Tibial artery (tissue), 4 donors: ENCODE data around the gene OXGR1.

ENCODE experiments used
- DNase-seq, 2 donors: peaks; one replicate each; pipeline ENCODE4 v3.0.0-alpha.2; 2019
- H3K27ac ChIP-seq, 2 donors: fragments of 200-600 bp; sonication (generic) in 1 of 2; 1 replicate in 1 of 2; 2 replicates in 1 of 2; pipeline ENCODE4 v1.5.1; 2018 to 2019; ENCODE audit warnings: mild to moderate bottlenecking in 1 of 2
- H3K27me3 ChIP-seq, 2 donors: fragments of 200-600 bp; sonication (generic) in 1 of 2; one replicate each; pipeline versions ENCODE4 v1.5.1 to v1.6.0; 2016 to 2019
- H3K36me3 ChIP-seq, 3 donors: fragments of 200-600 bp; sonication (generic) in 2 of 3; one replicate each; pipeline ENCODE4 v1.5.1; 2016 to 2019; ENCODE audit warnings: mild to moderate bottlenecking in 2 of 3
- H3K4me1 ChIP-seq, 4 donors: fragments of 200-600 bp; sonication (generic) in 2 of 4; 1 replicate in 3 of 4; 2 replicates in 1 of 4; pipeline ENCODE4 v1.5.1; 2016 to 2019
- H3K4me3 ChIP-seq, 2 donors: fragments of 200-600 bp; sonication (generic) in 1 of 2; 1 replicate in 1 of 2; 2 replicates in 1 of 2; pipeline ENCODE4 v1.5.1; 2018 to 2019; ENCODE audit warnings: mild to moderate bottlenecking in 2 of 2
- H3K9me3 ChIP-seq, 3 donors: fragments of 200-600 bp; sonication (generic) in 1 of 3; one replicate each; pipeline ENCODE4 v1.5.1; 2016 to 2019
- intact Hi-C: fragments of 100-400 bp; cut with DNase I; formaldehyde crosslinking; loops from one replicate; pipeline ENCODE4 v1.15.0; 2023; ENCODE audit warnings: low total_unique reads
- TF ChIP-seq, protein P1 (sequence below), 2 experiments: fragments of 200-600 bp in 1 of 2; fragments of 450-650 bp in 1 of 2; IDR thresholded peaks; one replicate each; pipeline ENCODE4 v1.5.1; 2017 to 2019; ENCODE audit warnings: antibody characterized with exemption in 2 of 2, mild to moderate bottlenecking in 1 of 2, moderate library complexity in 1 of 2

Gene OXGR1

DNA sequence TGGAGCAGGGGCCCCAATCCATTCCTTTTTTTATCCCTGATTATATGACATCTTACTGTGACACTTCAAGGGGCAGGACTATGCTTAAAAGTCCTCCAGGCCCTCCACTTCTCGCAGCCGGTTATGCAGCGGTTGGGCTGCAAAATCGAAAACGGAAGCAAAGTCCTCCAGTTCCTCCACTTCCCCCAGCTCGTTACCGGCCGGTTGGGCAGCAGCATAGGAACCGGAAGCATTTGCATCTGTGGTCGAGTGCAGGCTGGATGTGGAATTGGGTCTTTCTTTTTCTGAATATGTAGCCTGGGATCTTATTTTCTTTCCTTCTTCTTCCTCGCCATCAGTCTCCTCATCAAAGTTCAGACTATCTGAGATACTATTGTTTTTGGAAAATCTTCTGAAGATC, 46.1 kb downstream of the OXGR1 start:
- intact Hi-C loops = no loop called here
- Histone ChIP-seq H3K4me1 (no peaks in the 10 kb centered on the region), H3K9me3 (no peaks in the 10 kb centered on the region), H3K36me3 (no peaks in the 10 kb centered on the region), H3K27ac (no peak overlapping the region), H3K27me3 (no peaks in the 10 kb centered on the region), H3K4me3 (no peak overlapping the region)
- TF ChIP-seq, protein P1, sequence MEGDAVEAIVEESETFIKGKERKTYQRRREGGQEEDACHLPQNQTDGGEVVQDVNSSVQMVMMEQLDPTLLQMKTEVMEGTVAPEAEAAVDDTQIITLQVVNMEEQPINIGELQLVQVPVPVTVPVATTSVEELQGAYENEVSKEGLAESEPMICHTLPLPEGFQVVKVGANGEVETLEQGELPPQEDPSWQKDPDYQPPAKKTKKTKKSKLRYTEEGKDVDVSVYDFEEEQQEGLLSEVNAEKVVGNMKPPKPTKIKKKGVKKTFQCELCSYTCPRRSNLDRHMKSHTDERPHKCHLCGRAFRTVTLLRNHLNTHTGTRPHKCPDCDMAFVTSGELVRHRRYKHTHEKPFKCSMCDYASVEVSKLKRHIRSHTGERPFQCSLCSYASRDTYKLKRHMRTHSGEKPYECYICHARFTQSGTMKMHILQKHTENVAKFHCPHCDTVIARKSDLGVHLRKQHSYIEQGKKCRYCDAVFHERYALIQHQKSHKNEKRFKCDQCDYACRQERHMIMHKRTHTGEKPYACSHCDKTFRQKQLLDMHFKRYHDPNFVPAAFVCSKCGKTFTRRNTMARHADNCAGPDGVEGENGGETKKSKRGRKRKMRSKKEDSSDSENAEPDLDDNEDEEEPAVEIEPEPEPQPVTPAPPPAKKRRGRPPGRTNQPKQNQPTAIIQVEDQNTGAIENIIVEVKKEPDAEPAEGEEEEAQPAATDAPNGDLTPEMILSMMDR (IDR thresholded peaks at IDR 0.05) = no peak
- no peak for DNase-seq

DNA sequence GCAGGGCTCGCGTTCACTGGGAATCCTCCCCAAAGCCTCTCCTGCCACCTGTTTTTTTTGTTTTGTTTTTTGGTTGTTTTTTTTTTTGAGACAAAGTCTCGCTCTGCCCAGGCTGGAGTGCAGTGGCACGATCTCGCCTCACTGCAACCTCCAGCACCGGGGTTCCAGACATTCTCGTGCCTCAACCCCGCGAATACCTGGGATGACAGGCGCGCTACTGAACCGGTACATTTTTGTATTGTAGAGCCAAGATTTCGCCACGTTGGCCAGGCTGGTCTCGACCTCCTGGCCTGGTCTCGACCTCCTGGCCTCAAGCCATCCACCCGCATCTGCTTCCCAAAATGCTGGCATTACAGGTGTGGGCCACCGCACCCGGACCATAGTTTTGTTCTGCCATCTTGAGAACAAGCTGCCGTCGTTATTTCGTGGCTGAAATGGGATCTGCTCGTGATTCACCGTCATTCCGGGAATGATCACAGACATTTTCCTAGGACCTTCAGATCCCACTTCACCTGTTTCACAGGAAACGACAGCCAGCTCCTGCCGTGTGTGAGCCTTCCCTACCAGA, 46.8 kb downstream of the OXGR1 start:
- intact Hi-C loops = no loop called here
- no peak for DNase-seq
- H3K36me3 ChIP-seq = no peaks in the 10 kb centered on the region
- no peak overlapping the region for H3K4me3 ChIP-seq
- no peak overlapping the region for H3K27ac ChIP-seq
- H3K9me3 ChIP-seq = no peaks in the 10 kb centered on the region
- H3K27me3 ChIP-seq = no peaks in the 10 kb centered on the region
- TF ChIP-seq, protein P1 (IDR thresholded peaks at IDR 0.05) = no peak
- no peaks in the 10 kb centered on the region for H3K4me1 ChIP-seq

DNA sequence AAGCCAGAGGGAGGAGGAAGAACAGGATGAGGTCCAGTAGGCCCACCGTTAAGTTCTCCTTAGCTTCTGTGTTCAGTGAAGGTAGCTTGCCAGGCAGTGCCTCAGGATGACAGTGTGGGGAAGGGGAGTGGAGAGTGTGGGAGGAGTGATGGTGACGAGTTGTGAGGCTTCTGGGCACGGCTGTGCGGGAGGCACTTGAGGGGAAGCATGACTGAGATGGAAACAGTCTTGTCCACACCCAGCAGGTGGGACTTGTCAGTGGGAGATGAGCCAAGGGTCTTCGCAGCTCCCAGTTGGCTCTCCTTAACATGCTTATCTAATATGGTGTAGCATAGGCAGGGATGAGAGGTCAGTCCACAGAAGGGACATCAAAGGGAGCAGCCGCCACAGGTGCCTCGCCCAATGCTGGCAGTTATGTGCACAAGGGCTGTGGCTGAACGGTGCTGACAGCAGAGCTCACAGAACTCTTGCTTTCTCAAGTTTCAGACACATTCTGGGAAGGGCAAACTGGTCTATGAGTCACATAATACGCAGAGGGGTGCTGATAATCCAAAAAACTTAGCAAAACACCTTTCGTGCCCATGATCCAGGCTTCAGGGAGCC, 47.5 kb downstream of the OXGR1 start:
- Histone ChIP-seq H3K4me1 (no peaks in the 10 kb centered on the region), H3K27me3 (no peaks in the 10 kb centered on the region), H3K27ac (no peak overlapping the region), H3K36me3 (no peaks in the 10 kb centered on the region), H3K9me3 (no peaks in the 10 kb centered on the region), H3K4me3 (no peak overlapping the region)
- TF ChIP-seq, protein P1 (IDR thresholded peaks at IDR 0.05) = no peak
- intact Hi-C loops = no loop called here
- DNase-seq = no peak

DNA sequence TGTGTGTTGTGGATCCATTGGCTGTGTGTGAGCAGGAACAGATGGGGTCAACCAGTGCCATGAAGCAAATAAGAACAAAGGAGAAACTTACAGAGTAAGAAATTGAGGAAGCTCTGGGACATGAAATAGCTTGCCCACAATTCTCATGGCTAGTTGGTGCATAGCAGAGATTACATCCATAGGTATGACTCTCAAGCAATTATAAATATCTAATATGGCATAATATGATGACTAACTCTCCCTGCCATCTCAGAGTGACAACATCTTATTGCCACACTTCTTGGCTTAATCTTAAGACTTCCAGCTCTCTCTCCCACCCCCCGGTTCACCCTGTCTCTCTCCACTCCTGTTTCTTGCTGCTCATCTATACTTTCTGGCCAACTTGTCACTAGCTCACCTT, 53.3 kb downstream of the OXGR1 start:
- H3K27me3 ChIP-seq = no peaks in the 10 kb centered on the region
- no peaks in the 10 kb centered on the region for H3K36me3 ChIP-seq
- no peaks in the 10 kb centered on the region for H3K4me1 ChIP-seq
- H3K4me3 ChIP-seq = no peak overlapping the region
- DNase-seq = no peak
- no peak overlapping the region for H3K27ac ChIP-seq
- TF ChIP-seq, protein P1 (IDR thresholded peaks at IDR 0.05) = no peak
- H3K9me3 ChIP-seq = no peaks in the 10 kb centered on the region
- intact Hi-C loops = no loop called here

DNA sequence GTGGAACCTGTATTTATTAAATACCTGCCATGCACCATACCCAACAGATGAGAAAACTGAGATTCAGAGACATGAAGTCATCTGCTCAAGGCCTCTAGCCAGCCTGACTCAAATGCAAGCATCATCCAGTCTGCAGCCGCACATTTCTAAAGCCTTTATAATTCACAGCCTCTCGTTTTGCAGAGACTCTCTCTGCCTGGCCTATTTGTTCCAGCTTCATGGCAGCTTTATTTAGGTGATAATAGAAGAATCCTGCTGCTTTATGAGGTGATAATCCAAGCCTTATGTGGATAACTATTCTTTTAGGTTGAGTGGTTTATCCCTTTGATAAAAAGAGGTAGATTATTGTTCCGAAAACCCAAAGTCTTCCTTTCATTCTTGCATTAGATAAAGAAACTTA, 58.4 kb downstream of the OXGR1 start:
- H3K4me1 ChIP-seq = no peaks in the 10 kb centered on the region
- TF ChIP-seq, protein P1 (IDR thresholded peaks at IDR 0.05) = no peak
- H3K9me3 ChIP-seq = no peaks in the 10 kb centered on the region
- intact Hi-C loops = no loop called here
- H3K27me3 ChIP-seq = no peaks in the 10 kb centered on the region
- H3K27ac ChIP-seq = no peak overlapping the region
- DNase-seq = no peak
- H3K4me3 ChIP-seq = no peak overlapping the region
- H3K36me3 ChIP-seq = no peaks in the 10 kb centered on the region
